Measurements from ENCODE around the gene CACNA2D3. TPM values are rescaled to one million over a fixed set of nuclear protein-coding genes. Genes with fewer than 3 reads are reported as not detected.

CACNA2D3 gene
- total RNA-seq, 1 donor from 2014 or later, result 1.3 TPM

GRCh38 chr3:54518011-54518675 is 395.8 kb downstream of the CACNA2D3 start:
- DNase-seq (ENCODE audit: low read depth), result no peak
- no peak for TF ChIP-seq CTCF (conservative IDR thresholded peaks at IDR 0.05; ENCODE audit: low read depth, low read length)
- H3K4me3 ChIP-seq (ENCODE audit: low read depth, low read length), result no peak overlapping the region

- DNase-seq (ENCODE audit: low read depth), result no peak
- H3K4me3 ChIP-seq (ENCODE audit: low read depth, low read length), result no peak overlapping the region
- TF ChIP-seq CTCF (conservative IDR thresholded peaks at IDR 0.05; ENCODE audit: low read depth, low read length), result no peak
Measured at GRCh38 chr3:54519493-54519892, 397.1 kb downstream of the CACNA2D3 start.

DNA sequence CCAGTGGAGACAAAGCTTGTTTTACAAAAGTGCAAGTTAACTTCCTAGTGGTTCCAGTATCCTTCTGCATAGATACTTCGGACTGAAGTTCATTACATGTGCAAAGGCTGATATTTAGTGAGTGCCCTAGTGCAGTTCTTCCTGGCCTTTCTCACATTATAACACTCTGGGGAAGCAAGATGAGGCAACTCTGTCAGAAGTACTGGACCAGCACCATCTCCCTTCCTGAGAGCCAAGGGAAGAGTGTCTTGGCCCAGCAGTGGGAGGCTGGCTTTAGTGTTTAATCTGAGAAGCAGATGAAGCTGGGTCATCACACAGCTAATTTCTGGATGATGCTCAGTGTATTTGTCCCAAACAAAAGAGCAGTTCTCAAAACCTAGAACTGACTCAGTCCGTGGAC is 397.7 kb downstream of the CACNA2D3 start:
- no peak overlapping the region for H3K4me3 ChIP-seq (ENCODE audit: low read depth, low read length)
- no peak for DNase-seq (ENCODE audit: low read depth)
- no peak for TF ChIP-seq CTCF (conservative IDR thresholded peaks at IDR 0.05; ENCODE audit: low read depth, low read length)

- no peak overlapping the region for H3K4me3 ChIP-seq (ENCODE audit: low read depth, low read length)
- no peak for DNase-seq (ENCODE audit: low read depth)
- TF ChIP-seq CTCF (conservative IDR thresholded peaks at IDR 0.05; ENCODE audit: low read depth, low read length), result no peak
Measured at GRCh38 chr3:54527521-54527920, 405.2 kb downstream of the CACNA2D3 start.

DNA sequence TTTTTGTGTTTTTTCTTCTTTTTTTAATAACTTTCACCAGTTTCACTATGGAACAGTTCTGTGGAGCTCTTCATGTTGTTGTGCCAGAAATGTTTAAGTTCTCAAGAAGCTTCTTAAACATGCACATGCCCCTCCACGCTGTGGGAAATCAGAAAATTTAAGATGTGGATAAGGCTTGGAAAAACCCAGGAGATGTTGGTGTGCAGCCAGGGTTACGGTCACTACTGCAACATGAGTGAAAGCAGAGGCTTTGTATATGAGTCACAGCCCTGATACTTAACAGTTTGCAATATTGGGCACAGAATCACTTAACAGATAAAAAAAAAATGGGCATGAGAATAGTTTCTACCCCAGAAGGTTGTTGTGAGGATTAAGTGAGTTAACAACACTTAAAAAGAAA is 405.6 kb downstream of the CACNA2D3 start:
- no peak overlapping the region for H3K4me3 ChIP-seq (ENCODE audit: low read depth, low read length)

DNA sequence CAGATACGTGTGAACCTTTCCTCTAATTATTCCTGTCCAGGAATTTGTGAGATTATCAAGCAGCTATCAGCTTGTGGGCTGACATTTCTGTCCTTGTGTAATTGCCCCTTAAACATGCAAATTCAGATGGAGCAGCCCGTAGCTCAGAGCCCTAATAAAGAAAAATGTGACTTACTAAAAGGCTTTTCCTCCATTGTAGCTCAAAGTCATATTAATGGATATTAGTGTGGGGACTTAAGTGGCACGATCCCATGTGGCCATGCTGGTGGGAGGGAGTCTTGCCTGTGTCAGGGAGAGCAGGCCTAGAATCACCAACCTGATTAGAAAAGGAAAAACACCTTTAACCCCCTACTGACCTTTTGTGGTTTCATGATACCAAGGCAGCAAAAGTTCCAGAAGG is 406.3 kb downstream of the CACNA2D3 start:
- no peak for DNase-seq (ENCODE audit: low read depth)
- no peak for TF ChIP-seq CTCF (conservative IDR thresholded peaks at IDR 0.05; ENCODE audit: low read depth, low read length)
- no peak overlapping the region for H3K4me3 ChIP-seq (ENCODE audit: low read depth, low read length)

More for the DNA sequence above, 405.6 kb downstream of the CACNA2D3 start:
- DNase-seq (ENCODE audit: low read depth), result peak; percentile 9
- TF ChIP-seq CTCF (conservative IDR thresholded peaks at IDR 0.05; ENCODE audit: low read depth, low read length), result no peak

DNA sequence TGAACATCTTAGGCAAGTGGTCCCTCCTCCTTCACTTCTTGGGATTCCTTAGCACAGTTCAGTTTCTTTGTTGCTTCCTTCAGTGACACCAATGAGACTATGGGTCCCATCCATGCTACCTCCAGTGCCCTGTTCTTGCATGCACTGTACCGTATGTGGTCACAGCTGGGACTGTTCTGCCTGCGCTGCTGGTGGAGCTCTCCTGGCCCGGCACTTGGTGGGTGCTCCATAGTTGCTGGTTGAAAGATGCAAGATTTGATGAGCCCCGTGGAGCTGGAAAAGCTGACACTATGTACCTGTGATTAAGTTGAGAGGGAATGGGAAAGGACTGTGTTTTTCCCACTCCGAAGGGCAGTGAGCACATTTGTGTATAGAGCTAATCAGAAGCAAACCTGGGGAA is 407.7 kb downstream of the CACNA2D3 start:
- no peak for TF ChIP-seq CTCF (conservative IDR thresholded peaks at IDR 0.05; ENCODE audit: low read depth, low read length)
- no peak for DNase-seq (ENCODE audit: low read depth)
- no peak overlapping the region for H3K4me3 ChIP-seq (ENCODE audit: low read depth, low read length)

All from epithelial cell of proximal tubule (primary cell).